Naive thymus-derived CD8-positive, alpha-beta T cell (primary cell): ENCODE results near the gene IGSF23. TPM values are rescaled to one million over a fixed set of nuclear protein-coding genes. Genes with fewer than 3 reads are reported as not detected.
"Not testable (repeated sequence)": the region's sequence is repeated elsewhere in the genome, so short reads cannot be mapped to it uniquely, and the experiment has no call there.

ENCODE experiments used
- ATAC-seq, 2 donors: fragments of 150-1000 bp; cut with Tn5 transposase in 1 of 2; sonication (Bioruptor Pico), chemical (Tn5 transposase) in 1 of 2; 1 replicate in 1 of 2; 2 replicates in 1 of 2; pipeline ENCODE4 v1.10.0; 2021; ENCODE audit warnings: mild to moderate bottlenecking in 2 of 2, moderate library complexity in 2 of 2
- POLR2A ChIA-PET: fragments of 350-600 bp; sonication (Branson Sonifier 250); formaldehyde crosslinking; loops from one replicate; lab custom pipeline; 2021; ENCODE audit warnings: antibody characterized with exemption; lab: Charles Lee
- DNase-seq, 10 donors: peaks; one replicate each; pipeline versions ENCODE4 v3.0.0 to v3.0.0-alpha.2; 2020 to 2022
- H3K27ac Mint-ChIP-seq, 10 donors: one replicate each; pipeline ENCODE4 v1.8.0; 2020 to 2022; ENCODE audit warnings: mild to moderate bottlenecking in 10 of 10, mixed read lengths in 10 of 10, moderate library complexity in 4 of 10, inconsistent platforms in 1 of 10
- H3K27me3 Mint-ChIP-seq, 5 donors: one replicate each; pipeline ENCODE4 v1.8.0; 2021 to 2022; ENCODE audit warnings: mixed read lengths in 5 of 5
- H3K36me3 Mint-ChIP-seq, 3 donors: one replicate each; pipeline ENCODE4 v1.8.0; 2020 to 2022; ENCODE audit warnings: mixed read lengths in 3 of 3, mild to moderate bottlenecking in 2 of 3, inconsistent platforms in 1 of 3
- H3K4me1 Mint-ChIP-seq, 4 donors: one replicate each; pipeline ENCODE4 v1.8.0; 2021 to 2022; ENCODE audit warnings: mixed read lengths in 4 of 4
- H3K4me3 Mint-ChIP-seq, 10 donors: one replicate each; pipeline ENCODE4 v1.8.0; 2020 to 2022; ENCODE audit warnings: mild to moderate bottlenecking in 10 of 10, mixed read lengths in 10 of 10, moderate library complexity in 6 of 10, inconsistent platforms in 1 of 10
- H3K9me3 Mint-ChIP-seq, 9 donors: one replicate each; pipeline ENCODE4 v1.8.0; 2020 to 2022; ENCODE audit warnings: mixed read lengths in 9 of 9, mild to moderate bottlenecking in 3 of 9, inconsistent platforms in 1 of 9, moderate library complexity in 1 of 9
- polyA plus RNA-seq, 3 donors: library from polyadenylated mRNA; unstranded; fragments of 300-500 nt; fragmentation: Illumina TruSeq; gene quantifications; one replicate each; pipeline ENCODE4 v1.2.3, GENCODE V29; 2021
- total RNA-seq, 8 experiments: library from RNA in 2 of 8; stranded (reverse) in 2 of 8; gene quantifications; one replicate each; pipeline ENCODE4 v1.2.3 and lab custom pipeline; 2021 to 2026

Gene IGSF23
- total and polyA plus RNA-seq, 5 experiments from 2014 or later, result not detected

DNA sequence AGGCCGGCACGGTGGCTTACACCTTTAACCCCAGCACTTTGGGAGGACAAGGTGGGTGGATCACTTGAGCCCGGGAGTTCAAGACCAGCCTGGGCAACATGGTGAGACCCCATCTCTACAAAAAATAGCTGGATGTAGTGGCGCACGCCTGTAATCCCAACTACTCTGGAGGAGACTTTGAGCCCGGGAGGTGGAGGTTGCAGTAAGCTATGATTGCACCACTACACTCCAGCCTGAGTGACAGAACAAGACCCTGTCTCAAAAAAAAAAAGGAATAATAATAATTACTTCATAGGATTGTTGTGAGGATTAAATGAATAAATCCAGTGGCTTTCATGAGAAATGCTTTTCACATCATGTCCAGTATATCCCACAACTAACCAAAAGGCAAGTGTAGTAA lies 8.0 kb downstream of the IGSF23 start:
- Mint-ChIP-seq H3K27ac (no peak overlapping the region), H3K27me3 (peaks cover 0 to under 1% (median 0%) of the 10 kb centered on the region in 5 donors), H3K9me3 (peaks cover 0 to 13% (median 0%) of the 10 kb centered on the region in 9 donors), H3K36me3 (peaks cover 0 to 3% (median 0%) of the 10 kb centered on the region in 3 donors), H3K4me1 (no peaks in the 10 kb centered on the region), H3K4me3 (no peak overlapping the region)
- POLR2A ChIA-PET, result no interaction called here
- ATAC-seq, result no peak
- DNase-seq, result no peak

DNA sequence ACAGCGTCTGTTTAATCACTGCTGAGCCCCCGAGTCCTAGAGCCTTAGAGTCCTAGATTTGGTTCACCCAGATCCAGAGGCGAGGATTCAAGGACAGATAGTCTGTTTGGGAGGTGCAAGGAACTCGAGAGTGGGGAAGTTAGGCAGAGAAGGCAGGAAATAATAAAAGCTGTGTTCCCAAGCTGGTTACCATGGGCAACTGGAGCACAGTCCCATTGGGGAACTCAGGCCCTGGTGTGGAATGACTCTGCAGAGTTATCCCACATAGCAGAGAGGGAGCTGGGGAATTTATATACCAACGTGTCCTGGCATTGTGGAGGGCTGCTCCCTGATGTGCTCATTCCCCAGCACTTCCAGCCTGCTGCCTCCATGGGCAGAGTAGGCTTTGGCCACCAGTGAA lies 9.7 kb downstream of the IGSF23 start:
- POLR2A ChIA-PET, result no interaction called here
- ATAC-seq, result no peak

DNA sequence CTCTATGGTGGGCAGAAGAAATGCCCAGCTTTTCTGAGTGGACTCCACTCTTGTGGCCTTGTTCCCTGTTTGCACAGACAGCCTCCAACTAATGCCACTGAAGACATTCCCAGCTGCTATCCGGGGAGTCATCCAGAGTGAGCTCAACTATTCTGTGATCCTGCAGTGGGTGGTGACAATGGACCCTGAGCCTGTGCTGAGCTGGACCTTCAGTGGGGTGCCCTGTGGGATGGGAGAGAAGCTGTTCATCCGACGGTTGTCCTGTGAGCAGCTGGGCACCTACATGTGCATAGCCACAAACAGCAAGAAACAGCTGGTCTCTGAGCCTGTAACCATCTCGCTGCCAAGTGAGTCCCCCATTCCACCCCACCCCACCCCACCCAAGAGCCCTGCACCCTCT lies 10.3 kb downstream of the IGSF23 start:
- no peak for ATAC-seq
- H3K27ac Mint-ChIP-seq, result no peak overlapping the region
- H3K9me3 Mint-ChIP-seq, result peaks cover 0 to 14% (median 0%) of the 10 kb centered on the region in 9 donors
- POLR2A ChIA-PET, result no interaction called here
- DNase-seq, result no peak
- no peaks in the 10 kb centered on the region for H3K4me1 Mint-ChIP-seq
- no peak overlapping the region for H3K4me3 Mint-ChIP-seq
- peaks cover under 1 to 10% (median 5%) of the 10 kb centered on the region in 5 donors for H3K27me3 Mint-ChIP-seq
- peaks cover 0 to 3% (median 0%) of the 10 kb centered on the region in 3 donors for H3K36me3 Mint-ChIP-seq

More for the DNA sequence above, 9.7 kb downstream of the IGSF23 start:
- H3K4me3 Mint-ChIP-seq, result no peak overlapping the region
- peaks cover 0 to 14% (median 0%) of the 10 kb centered on the region in 9 donors for H3K9me3 Mint-ChIP-seq
- no peak overlapping the region for H3K27ac Mint-ChIP-seq
- peaks cover 0 to 3% (median 0%) of the 10 kb centered on the region in 3 donors for H3K36me3 Mint-ChIP-seq
- no peaks in the 10 kb centered on the region for H3K4me1 Mint-ChIP-seq
- H3K27me3 Mint-ChIP-seq, result peaks cover 0 to 10% (median 5%) of the 10 kb centered on the region in 5 donors
- no peak for DNase-seq

DNA sequence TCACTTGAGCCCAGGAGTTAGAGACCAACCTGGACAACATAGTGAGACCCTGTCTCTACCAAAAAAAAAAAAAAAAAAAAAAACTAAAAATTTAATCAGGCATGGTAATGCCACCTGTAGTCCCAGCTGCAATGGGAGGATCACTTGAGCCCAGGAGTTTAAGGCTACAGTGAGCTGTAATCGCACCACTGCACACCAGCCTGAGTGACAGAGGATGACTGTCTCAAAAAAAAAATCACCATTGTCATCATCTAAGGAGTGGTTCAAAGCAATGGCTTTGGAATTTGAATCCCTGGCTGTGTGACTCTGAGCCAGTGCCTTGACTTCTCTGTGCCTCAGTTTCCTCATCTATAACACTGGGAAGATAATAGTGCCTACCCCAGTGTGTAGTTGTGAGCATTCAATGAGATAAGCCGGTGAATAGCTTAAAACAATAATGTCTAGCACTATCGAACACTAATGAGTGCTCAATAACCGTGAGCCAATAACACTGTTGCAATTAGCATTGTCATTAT lies 11.5 kb downstream of the IGSF23 start:
- Mint-ChIP-seq H3K4me1 (no peaks in the 10 kb centered on the region), H3K9me3 (peaks cover 0 to 13% (median 0%) of the 10 kb centered on the region in 9 donors), H3K36me3 (peaks cover 0 to 3% (median 0%) of the 10 kb centered on the region in 3 donors), H3K27me3 (peaks cover 5 to 10% (median 6%) of the 10 kb centered on the region in 5 donors), H3K27ac (no peak overlapping the region), H3K4me3 (no peak overlapping the region)
- POLR2A ChIA-PET, result no interaction called here
- DNase-seq, result no peak
- no peak for ATAC-seq

DNA sequence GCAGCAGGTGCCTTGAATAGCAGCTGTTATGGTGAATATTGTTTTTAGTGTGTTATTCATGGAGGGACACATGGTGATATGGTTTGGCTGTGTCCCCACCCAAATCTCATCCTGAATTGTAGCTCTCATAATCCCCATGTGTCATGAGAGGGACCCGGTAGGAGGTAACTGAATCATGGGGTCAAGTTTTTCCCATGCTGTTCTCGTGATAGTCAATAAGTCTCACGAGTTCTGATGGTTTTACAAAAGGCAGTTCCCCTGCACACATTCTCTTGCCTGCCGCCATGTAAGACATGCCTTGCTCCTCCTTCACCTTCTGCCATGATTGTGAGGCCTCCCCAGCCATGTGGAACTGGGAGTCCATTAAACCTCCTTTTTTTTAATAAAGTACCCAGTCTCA lies 12.3 kb downstream of the IGSF23 start:
- H3K9me3 Mint-ChIP-seq, result peaks cover 0 to 13% (median 0%) of the 10 kb centered on the region in 9 donors
- ATAC-seq, H3K36me3 Mint-ChIP-seq, H3K4me1 Mint-ChIP-seq, H3K4me3 Mint-ChIP-seq, DNase-seq, H3K27ac Mint-ChIP-seq, POLR2A ChIA-PET: not testable (repeated sequence)
- peaks cover 5 to 10% (median 6%) of the 10 kb centered on the region in 5 donors for H3K27me3 Mint-ChIP-seq

DNA sequence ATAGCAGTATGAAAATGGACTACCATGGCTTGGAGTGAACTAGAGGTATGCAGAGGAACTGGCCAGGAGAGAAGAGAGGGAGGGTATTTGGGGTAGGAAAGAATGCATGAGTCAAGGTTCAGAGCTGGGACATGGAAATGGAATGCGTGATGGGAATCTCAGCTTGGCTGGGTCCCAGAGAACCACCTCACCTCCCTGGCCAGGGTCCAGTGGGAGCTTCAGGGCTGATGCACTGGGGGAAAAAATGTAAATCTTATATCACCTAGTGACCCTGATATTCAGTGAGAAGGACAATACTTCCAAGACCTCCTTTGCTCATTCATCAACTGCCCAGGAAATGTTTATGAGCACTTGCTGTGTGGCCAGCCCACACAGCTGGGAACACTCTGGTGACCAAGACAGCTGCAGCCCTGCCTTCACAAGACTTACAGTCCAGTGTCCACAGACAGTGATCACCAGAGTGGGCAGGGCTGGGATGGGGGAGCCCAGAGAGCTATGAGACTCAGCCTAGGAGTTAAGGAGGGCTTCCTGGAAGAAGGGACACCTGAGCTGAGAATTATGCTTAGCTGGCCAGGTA lies 12.8 kb downstream of the IGSF23 start:
- Mint-ChIP-seq H3K27me3 (peaks cover 5 to 10% (median 7%) of the 10 kb centered on the region in 5 donors), H3K4me3 (no peak overlapping the region), H3K27ac (no peak overlapping the region), H3K36me3 (peaks cover 0 to 3% (median 0%) of the 10 kb centered on the region in 3 donors), H3K9me3 (peaks cover 0 to 13% (median 0%) of the 10 kb centered on the region in 9 donors), H3K4me1 (no peaks in the 10 kb centered on the region)
- DNase-seq (no peak), ATAC-seq (no peak)
- POLR2A ChIA-PET, result no interaction called here

DNA sequence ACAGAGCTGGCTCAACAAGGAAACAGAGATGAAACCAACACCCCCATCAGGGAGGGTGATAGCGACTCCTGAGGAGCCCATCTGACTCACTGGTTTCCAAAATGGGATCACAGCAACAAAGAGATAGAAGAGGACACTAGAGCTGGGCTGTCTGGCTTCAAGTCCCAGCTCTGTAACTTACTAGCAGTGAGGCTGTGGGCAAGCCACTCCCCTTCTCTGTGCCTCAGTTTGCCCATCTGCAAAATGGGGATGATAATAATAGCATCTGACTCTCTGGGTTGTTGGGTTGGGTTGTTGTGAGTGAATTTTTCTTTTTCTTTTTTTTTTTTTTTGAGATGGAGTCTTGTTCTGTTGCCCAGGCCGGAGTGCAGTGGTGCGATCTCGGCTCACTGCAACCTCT lies 14.3 kb downstream of the IGSF23 start:
- H3K9me3 Mint-ChIP-seq, result peaks cover 0 to 13% (median 0%) of the 10 kb centered on the region in 9 donors
- POLR2A ChIA-PET, result no interaction called here
- ATAC-seq, result no peak
- H3K27ac Mint-ChIP-seq, result no peak overlapping the region
- no peak for DNase-seq
- H3K36me3 Mint-ChIP-seq, result peaks cover 0 to 3% (median 0%) of the 10 kb centered on the region in 3 donors
- H3K4me3 Mint-ChIP-seq, result no peak overlapping the region
- peaks cover 5 to 10% (median 9%) of the 10 kb centered on the region in 5 donors for H3K27me3 Mint-ChIP-seq
- H3K4me1 Mint-ChIP-seq, result no peaks in the 10 kb centered on the region

DNA sequence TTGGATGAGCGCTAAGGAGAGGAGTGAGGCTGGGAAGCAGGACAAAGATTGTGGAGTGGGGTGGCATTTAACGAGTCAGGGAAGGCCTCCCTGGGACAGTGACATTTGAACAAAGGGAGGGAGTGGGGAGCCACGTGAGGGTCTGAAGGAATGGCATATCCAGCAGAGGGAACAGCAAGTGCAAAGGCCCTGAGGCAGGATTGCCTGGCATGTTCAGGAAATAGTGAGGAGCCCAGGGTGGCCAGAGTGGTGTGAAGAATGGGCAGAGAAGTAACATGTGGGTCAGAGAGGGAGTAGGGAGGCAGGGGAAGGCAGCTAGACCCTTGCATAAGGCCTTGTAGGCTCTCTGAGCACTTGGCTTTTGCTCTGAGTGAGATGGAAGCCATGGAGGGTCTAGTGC lies 15.4 kb downstream of the IGSF23 start:
- ATAC-seq, result no peak

DNA sequence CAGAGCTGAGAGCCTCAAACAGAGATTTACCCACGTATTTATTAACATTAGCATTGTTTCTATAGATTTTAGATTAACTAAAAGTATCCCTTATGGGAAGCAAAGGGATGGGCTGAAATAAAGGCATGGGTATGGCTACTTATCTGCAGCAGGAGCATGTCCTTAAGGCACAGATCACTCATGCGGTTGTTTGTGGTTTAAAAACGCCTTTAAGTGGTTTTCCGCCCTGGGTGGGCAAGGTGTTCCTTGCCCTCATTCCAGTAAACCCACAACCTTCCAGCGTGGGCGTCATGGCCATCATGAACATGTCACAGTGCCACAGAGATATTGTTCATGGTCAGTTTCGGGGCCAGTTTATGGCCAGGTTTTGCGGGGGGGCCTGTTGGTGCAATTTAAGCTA lies 18.2 kb downstream of the IGSF23 start:
- H3K4me1 Mint-ChIP-seq, ATAC-seq, H3K36me3 Mint-ChIP-seq, H3K27ac Mint-ChIP-seq, DNase-seq, H3K4me3 Mint-ChIP-seq, H3K9me3 Mint-ChIP-seq, POLR2A ChIA-PET: not testable (repeated sequence)
- H3K27me3 Mint-ChIP-seq, result peaks cover 9 to 26% (median 17%) of the 10 kb centered on the region in 5 donors

More for the DNA sequence above, 15.4 kb downstream of the IGSF23 start:
- Mint-ChIP-seq H3K4me1 (no peaks in the 10 kb centered on the region), H3K9me3 (peaks cover 0 to 13% (median 0%) of the 10 kb centered on the region in 9 donors), H3K27ac (no peak overlapping the region), H3K27me3 (peaks cover 5 to 14% (median 9%) of the 10 kb centered on the region in 5 donors), H3K4me3 (no peak overlapping the region), H3K36me3 (peaks cover 0 to 3% (median 0%) of the 10 kb centered on the region in 3 donors)
- DNase-seq, result no peak
- POLR2A ChIA-PET, result no interaction called here

DNA sequence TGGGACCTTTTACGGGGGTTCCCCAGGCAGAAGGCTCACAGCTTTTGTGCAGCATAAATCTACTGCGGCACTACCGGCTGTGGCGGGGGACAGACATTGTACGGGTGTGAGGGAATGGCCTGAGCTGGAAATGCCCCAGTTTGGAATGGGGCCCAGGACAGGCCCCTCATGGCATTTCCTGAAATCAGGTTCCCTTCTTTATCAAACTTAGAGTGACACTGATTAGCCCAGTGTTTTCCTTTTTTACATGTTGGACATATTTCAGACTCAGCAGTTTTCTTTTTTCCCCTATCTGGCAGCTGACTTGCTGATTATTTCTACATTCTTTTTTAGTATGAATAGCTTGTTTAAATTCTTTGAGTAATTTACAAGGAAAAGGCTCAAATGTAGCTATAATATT lies 20.7 kb downstream of the IGSF23 start:
- not testable (repeated sequence) for ATAC-seq, H3K4me1 Mint-ChIP-seq
- H3K27me3 Mint-ChIP-seq, result peaks cover 4 to 20% (median 15%) of the 10 kb centered on the region in 5 donors

DNA sequence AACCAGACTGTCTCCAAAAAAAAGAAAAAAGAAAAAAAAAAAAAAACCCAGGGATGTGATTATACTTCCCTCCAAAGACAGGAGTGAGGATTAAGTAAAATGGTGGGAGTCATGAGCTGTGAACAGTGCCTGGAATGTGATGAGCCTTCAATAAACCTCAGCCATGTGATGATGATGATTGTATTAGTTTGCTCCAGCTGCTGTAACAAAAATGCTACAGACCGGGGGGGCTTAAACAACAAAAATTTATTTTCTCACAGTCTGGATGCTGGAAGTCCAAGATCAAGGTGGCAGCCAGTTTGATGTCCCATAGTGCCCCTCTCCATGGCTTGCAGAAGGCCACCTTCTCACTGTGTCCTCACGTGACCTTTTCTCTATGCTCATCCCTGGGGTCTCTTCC lies 21.4 kb downstream of the IGSF23 start:
- POLR2A ChIA-PET, result interaction anchor here (0.7 kb wide), 1 partner anchor 169 kb away, joined by 4 read pairs; no protein-coding TSS in a partner anchor
- peak overlapping the region in 1 of 10 donors; percentile 91 for H3K27ac Mint-ChIP-seq

More for the DNA sequence above, 20.7 kb downstream of the IGSF23 start:
- DNase-seq, H3K9me3 Mint-ChIP-seq, H3K4me3 Mint-ChIP-seq, H3K27ac Mint-ChIP-seq, POLR2A ChIA-PET, H3K36me3 Mint-ChIP-seq: not testable (repeated sequence)

DNA sequence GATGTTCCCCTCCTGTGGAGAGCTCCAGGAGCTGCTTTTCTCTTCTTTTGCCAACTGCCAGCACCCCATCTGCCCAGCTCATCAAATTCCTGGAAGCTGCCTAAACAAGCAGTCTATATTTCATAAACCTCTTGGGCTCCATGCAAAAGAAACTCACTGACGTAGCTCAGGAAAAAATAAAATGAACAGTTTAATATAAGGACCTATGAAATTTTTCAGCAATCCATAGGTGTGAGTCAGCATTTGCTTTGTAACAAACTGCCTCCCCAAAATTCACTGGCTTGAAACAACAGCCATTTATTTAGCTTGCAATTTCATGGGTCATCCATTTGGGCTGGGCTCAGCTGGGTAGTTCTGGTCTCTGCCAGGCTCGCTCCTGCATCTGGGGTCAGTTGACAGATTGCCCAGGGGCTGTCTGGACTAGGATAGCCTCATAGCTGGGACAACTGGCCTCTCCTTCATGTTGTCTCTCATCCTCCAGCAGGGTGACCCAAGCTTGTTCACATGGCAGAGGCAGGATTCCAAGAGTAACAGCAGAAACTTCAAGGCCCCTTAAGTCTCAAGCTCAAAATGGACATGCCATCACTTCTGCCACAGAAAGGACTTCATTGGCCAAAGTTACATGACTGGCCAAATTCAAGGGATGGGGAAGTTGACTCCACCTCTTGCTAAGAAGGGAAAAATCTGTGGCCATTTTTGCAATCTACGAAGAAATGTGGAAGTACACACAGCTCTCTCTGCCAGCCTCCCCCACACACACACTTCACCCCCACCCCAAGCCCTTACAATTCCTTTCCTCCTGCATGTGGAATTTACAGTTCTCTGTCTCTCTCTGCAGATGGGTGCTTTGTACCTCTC lies 22.4 kb downstream of the IGSF23 start:
- H3K4me3 Mint-ChIP-seq, result no peak overlapping the region
- H3K27ac Mint-ChIP-seq, result no peak overlapping the region
- DNase-seq (no peak), ATAC-seq (no peak)
- POLR2A ChIA-PET, result no interaction called here
- peaks cover 4 to 20% (median 15%) of the 10 kb centered on the region in 5 donors for H3K27me3 Mint-ChIP-seq
- no peaks in the 10 kb centered on the region for H3K4me1 Mint-ChIP-seq
- peaks cover 0 to 4% (median 0%) of the 10 kb centered on the region in 9 donors for H3K9me3 Mint-ChIP-seq
- H3K36me3 Mint-ChIP-seq, result no peaks in the 10 kb centered on the region

More for the DNA sequence above, 21.4 kb downstream of the IGSF23 start:
- Mint-ChIP-seq H3K4me1 (no peaks in the 10 kb centered on the region), H3K4me3 (no peak overlapping the region), H3K27me3 (peaks cover 4 to 20% (median 15%) of the 10 kb centered on the region in 5 donors), H3K9me3 (peaks cover 0 to 4% (median 0%) of the 10 kb centered on the region in 9 donors), H3K36me3 (no peaks in the 10 kb centered on the region)
- ATAC-seq (no peak), DNase-seq (no peak)
